Heart left ventricle (tissue), 16 donors: Measurements from ENCODE around the gene DYNLT4. TPM values are rescaled to one million over a fixed set of nuclear protein-coding genes. Genes with fewer than 3 reads are reported as not detected.

ENCODE experiments used
- ATAC-seq, 4 donors: fragments of 200-7000 bp; cut with Tn5 transposase; one replicate each; pipeline ENCODE4 v1.9.1; 2020 to 2022; ENCODE audit warnings: moderate library complexity in 4 of 4, mild to moderate bottlenecking in 3 of 4, moderate number of reproducible peaks in 1 of 4
- DNase-seq, 5 donors: peaks; one replicate each; pipeline ENCODE4 v3.0.0-alpha.2; 2020
- H3K27ac ChIP-seq, 12 donors: fragments of 200-600 bp; sonication (generic) in 4 of 12; one replicate each; pipeline versions ENCODE4 v1.5.0 to v1.8.0; 2016 to 2022; ENCODE audit warnings: mild to moderate bottlenecking in 2 of 12
- H3K27me3 ChIP-seq, 9 donors: fragments of 200-600 bp; sonication (generic) in 2 of 9; one replicate each; pipeline versions ENCODE4 v1.5.1 to v1.8.0; 2016 to 2022; ENCODE audit warnings: mild to moderate bottlenecking in 3 of 9
- H3K36me3 ChIP-seq, 9 donors: fragments of 200-600 bp; sonication (generic) in 2 of 9; one replicate each; pipeline versions ENCODE4 v1.5.0 to v1.8.0; 2018 to 2022; ENCODE audit warnings: mild to moderate bottlenecking in 2 of 9
- H3K4me1 ChIP-seq, 12 donors: fragments of 200-600 bp; sonication (generic) in 4 of 12; one replicate each; pipeline versions ENCODE4 v1.5.0 to v1.8.0; 2016 to 2022; ENCODE audit warnings: mild to moderate bottlenecking in 3 of 12
- H3K4me3 ChIP-seq, 12 donors: fragments of 200-600 bp; sonication (generic) in 4 of 12; one replicate each; pipeline versions ENCODE4 v1.5.0 to v1.8.0; 2017 to 2022; ENCODE audit warnings: mild to moderate bottlenecking in 9 of 12, moderate library complexity in 4 of 12
- H3K9me3 ChIP-seq, 12 donors: fragments of 200-600 bp; sonication (generic) in 4 of 12; one replicate each; pipeline versions ENCODE4 v1.5.0 to v1.8.0; 2016 to 2022; ENCODE audit warnings: mild to moderate bottlenecking in 1 of 12
- POLR2A ChIP-seq, 2 donors: fragments of 450-650 bp; IDR thresholded peaks; one replicate each; pipeline ENCODE4 v1.6.1; 2017; ENCODE audit warnings: antibody characterized with exemption in 2 of 2, mild to moderate bottlenecking in 2 of 2, moderate library complexity in 2 of 2
- WGBS, 4 donors: extraction: QIAGEN DNeasy Blood & Tissue Kit in 2 of 4; methylation state at CpG; one replicate each; pipeline versions ENCODE4 v1.1.5 to v1.1.7; 2013 to 2018; 5-methylcytosine and 5-hydroxymethylcytosine counted together
- intact Hi-C, 10 donors: fragments of 100-400 bp; cut with DNase I; formaldehyde crosslinking; loops; one replicate each; pipeline versions ENCODE4 v1.11.1 to v1.14.2; 2022
- polyA plus RNA-seq, 2 donors: library from polyadenylated mRNA; stranded (reverse); fragments of 200-250 nt; gene quantifications; one replicate each; pipeline ENCODE4 v1.2.3, GENCODE V29; 2013
- total RNA-seq, 9 donors: library from RNA; depleted of rRNA in 2 of 9; stranded (reverse); fragments of >200 nt in 2 of 9; fragmentation: NEBNext Ultra II Directional in 3 of 9; extraction: Animal tissue kit (Norgen Biotek cat#: 25700) in 3 of 9; gene quantifications; one replicate each; pipeline versions ENCODE4 v1.1.0 to v1.2.4, GENCODE V29; 2016 to 2023
- TF ChIP-seq, protein P1 (sequence below), 12 donors: fragments of 200-600 bp; sonication (generic) in 4 of 12; IDR thresholded peaks; one replicate each; pipeline versions ENCODE4 v1.5.0 to v1.8.0; 2018 to 2022; ENCODE audit warnings: antibody characterized with exemption in 12 of 12, mild to moderate bottlenecking in 5 of 12
- donor health status: ischemic (EF 13 %, LVEDD 7.1; RV severe dilation, severe dysfunction).
- donor health status: healthy with polysubstance abuse.
- donor health status: DM: no; HTN: yes; CAD: no.
- donor health status: DM: no; HTN: no; CAD: no.
- donor health status: ischemic (EF 25% LVEDD 6.9; RV normal size, moderate dysfunction).
- donor health status: ischemic (EF 25% LVEDD 5.7; RV mildly dilated, moderate dysfunction).
- donor health status: healthy.
- donor health status: DM: yes; HTN: yes; CAD: no.
- donor health status: ischemic (EF 35%, LVEDD 5.7; RV mildly dilated, moderate dysfunction).
- donor health status: nonischemic (EF 11% LVEDD 7.7; RV severe dilation, severe dysfunction).
- donor health status: DM: yes; HTN: yes; CAD: no.
- donor health status: PGD.
- donor health status: ischemic (EF 29% LVEDD 5.4; RV normal size, mild dysfunction).
- donor health status: nonischemic (EF 23%, LVEDD 6.1; RV moderate dilation, normal function).

DYNLT4 gene
- total and polyA plus RNA-seq, 11 donors: 0.36 to 1.7 (median 0.82) TPM; not detected in 1

DNA sequence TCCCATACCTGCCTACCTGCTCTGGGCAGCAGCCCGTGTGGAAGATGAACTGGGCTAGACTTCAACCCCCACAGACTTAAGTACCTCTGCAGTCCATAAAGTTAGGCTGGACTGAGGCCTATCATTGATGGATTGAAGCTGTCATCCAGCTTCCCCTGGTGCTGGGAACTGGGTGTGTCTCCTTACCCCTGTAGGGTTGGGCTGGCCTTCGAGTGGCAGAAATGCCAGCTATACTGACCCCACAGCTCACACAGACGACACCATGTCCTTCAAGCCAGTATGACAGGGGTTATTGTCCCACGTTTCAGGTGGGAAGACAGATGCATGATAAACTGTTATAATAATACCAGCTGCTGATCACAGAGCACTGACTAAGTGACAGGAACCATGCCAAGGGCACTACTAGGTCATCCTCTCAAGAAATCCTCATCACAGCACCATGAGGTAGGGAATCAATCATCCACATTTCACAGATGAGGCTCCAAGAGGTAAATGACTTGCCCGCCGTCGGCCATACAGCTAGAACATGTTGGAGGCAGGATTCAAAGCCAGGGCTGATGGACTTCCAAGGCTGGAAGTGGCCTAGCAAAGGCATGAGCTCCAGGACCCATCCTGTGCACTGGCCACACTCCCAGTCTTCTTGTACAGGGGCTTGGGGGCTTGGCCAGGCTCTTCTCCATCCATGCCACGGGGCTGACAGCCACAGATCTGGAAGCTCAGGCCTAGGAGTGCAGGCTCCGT, 18.9 kb downstream of the DYNLT4 start, which contains the start of gene BEST4:
BEST4 (minus strand) TSS at position 51 of the 741 bp plus-strand sequence. CDS start 465 bp downstream, outside the sequence.
- H3K27me3 ChIP-seq: no peaks in the 10 kb centered on the region
- ATAC-seq: no peak
- H3K36me3 ChIP-seq: no peaks in the 10 kb centered on the region
- H3K27ac ChIP-seq: peak within 1 kb of the TSS in 2 of 12 donors; percentile 66 to 68
- H3K9me3 ChIP-seq: no peaks in the 10 kb centered on the region
- 81 to 84% (median 83%) methylated on average over 7 to 9 of the region's 9 CpGs for WGBS, 4 donors
- TF ChIP-seq, protein P1, sequence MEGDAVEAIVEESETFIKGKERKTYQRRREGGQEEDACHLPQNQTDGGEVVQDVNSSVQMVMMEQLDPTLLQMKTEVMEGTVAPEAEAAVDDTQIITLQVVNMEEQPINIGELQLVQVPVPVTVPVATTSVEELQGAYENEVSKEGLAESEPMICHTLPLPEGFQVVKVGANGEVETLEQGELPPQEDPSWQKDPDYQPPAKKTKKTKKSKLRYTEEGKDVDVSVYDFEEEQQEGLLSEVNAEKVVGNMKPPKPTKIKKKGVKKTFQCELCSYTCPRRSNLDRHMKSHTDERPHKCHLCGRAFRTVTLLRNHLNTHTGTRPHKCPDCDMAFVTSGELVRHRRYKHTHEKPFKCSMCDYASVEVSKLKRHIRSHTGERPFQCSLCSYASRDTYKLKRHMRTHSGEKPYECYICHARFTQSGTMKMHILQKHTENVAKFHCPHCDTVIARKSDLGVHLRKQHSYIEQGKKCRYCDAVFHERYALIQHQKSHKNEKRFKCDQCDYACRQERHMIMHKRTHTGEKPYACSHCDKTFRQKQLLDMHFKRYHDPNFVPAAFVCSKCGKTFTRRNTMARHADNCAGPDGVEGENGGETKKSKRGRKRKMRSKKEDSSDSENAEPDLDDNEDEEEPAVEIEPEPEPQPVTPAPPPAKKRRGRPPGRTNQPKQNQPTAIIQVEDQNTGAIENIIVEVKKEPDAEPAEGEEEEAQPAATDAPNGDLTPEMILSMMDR (IDR thresholded peaks at IDR 0.05): no peak
- no peak for TF ChIP-seq POLR2A (IDR thresholded peaks at IDR 0.05)
- intact Hi-C loops: loop anchor here in 7 of 10 donors (5.0 to 10.0 kb wide), 9 partner anchors 39 to 517 kb away; partner anchors contain the start of genes HECTD3 (in 3 of the 7), UROD (in 3 of the 7), EIF2B3 (in 2 of the 7) and KIF2C (in 1 of the 7)
- peaks cover 0 to 33% (median 25%) of the 10 kb centered on the region in 12 donors for H3K4me1 ChIP-seq
- no peak within 1 kb of the TSS for H3K4me3 ChIP-seq
- peak in 1 of 5 donors; percentile 20 for DNase-seq

DNA sequence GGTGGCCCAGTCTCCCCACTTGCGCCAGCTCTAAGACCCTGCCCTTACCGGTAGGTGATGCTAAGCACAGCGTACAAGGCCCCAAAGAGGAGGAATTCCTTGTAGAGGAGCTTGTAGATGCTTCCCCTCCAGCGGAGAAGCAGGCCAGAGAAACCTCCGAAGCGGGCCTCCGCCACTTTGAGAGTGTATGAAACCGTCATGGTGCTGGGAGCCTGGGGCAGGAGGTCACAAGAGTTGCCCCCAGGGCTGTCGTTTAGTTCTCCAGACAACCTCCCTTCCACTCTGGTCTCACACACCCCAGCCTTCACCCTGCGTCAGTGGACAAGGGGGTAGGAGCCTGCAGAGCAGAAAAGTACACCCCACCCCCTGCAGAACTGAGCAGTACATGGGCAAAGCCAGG, 19.6 kb downstream of the DYNLT4 start:
- H3K27ac ChIP-seq: no peak overlapping the region
- H3K4me1 ChIP-seq: peaks cover 0 to 33% (median 25%) of the 10 kb centered on the region in 12 donors
- no peak overlapping the region for H3K4me3 ChIP-seq
- H3K9me3 ChIP-seq: no peaks in the 10 kb centered on the region
- H3K27me3 ChIP-seq: no peaks in the 10 kb centered on the region
- no peaks in the 10 kb centered on the region for H3K36me3 ChIP-seq
- DNase-seq (peak in 1 of 5 donors; percentile 23), ATAC-seq (no peak)
- 93 to 96% (median 93%) methylated on average over 8 to 10 of the region's 10 CpGs for WGBS, 4 donors
- intact Hi-C loops: loop anchor here in 7 of 10 donors (2.0 to 10.0 kb wide), 10 partner anchors 40 to 517 kb away; partner anchors contain the start of genes HECTD3 (in 3 of the 7), UROD (in 3 of the 7), EIF2B3 (in 2 of the 7) and RNU5D-1 (in 2 of the 7)
- TF ChIP-seq, protein P1 (IDR thresholded peaks at IDR 0.05): no peak

DNA sequence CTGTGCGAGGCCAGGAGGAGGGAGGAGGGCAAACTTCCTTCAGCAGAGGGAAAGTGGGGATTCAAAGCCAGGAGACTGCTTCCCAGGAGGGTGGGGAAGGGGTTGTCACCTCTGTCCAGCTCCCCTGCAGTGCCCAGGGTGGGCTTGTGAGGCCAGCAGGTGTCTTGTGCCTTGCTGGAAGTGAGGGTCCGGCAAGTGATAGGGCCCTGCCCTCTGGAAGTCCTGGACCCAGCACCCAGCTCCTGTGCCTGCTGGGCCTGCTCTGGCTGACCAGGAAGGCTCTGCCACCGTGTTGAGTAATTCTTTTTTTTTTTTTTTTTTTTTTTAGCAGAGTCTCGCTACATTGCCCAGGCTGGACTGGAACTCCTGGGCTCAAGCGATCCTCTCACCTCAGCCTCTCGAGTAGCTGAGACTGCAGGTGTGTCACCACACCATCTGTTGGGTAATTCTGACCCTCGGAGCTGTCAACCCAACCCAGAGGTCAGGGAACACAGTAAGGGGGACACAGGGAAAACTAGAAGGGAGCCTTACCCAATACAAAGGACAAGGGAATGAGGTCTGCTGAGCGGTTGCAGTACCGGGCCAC, 20.2 kb downstream of the DYNLT4 start:
- intact Hi-C loops: loop anchor here in 7 of 10 donors (2.0 to 10.0 kb wide), 10 partner anchors 40 to 518 kb away; partner anchors contain the start of genes HECTD3 (in 3 of the 7), UROD (in 3 of the 7), EIF2B3 (in 2 of the 7) and RNU5D-1 (in 2 of the 7)
- TF ChIP-seq POLR2A (IDR thresholded peaks at IDR 0.05): no peak
- TF ChIP-seq, protein P1 (IDR thresholded peaks at IDR 0.05): no peak
- ATAC-seq (no peak), DNase-seq (peak in 1 of 5 donors; percentile 25)
- peak overlapping the region in 2 of 12 donors; percentile 60 to 63 for H3K4me3 ChIP-seq
- H3K27ac ChIP-seq: peak overlapping the region in 9 of 12 donors; percentile 43 to 68 (median 55)
- 81 to 92% (median 83%) methylated on average over 9 of the region's 9 CpGs for WGBS, 4 donors
- peaks cover 0 to 33% (median 25%) of the 10 kb centered on the region in 12 donors for H3K4me1 ChIP-seq
- H3K9me3 ChIP-seq: no peaks in the 10 kb centered on the region
- no peaks in the 10 kb centered on the region for H3K27me3 ChIP-seq
- peaks cover 0 to 5% (median 0%) of the 10 kb centered on the region in 9 donors for H3K36me3 ChIP-seq
